Astrocyte of the hippocampus (primary cell): ENCODE results near the gene LAMA3.
"Not testable (repeated sequence)": the region's sequence is repeated elsewhere in the genome, so short reads cannot be mapped to it uniquely, and the experiment has no call there.

Experiments used
- DNase-seq: peaks from one replicate; pipeline ENCODE4 v3.0.0; 2011; ENCODE audit warnings: low read depth, low spot score

LAMA3 gene

DNA sequence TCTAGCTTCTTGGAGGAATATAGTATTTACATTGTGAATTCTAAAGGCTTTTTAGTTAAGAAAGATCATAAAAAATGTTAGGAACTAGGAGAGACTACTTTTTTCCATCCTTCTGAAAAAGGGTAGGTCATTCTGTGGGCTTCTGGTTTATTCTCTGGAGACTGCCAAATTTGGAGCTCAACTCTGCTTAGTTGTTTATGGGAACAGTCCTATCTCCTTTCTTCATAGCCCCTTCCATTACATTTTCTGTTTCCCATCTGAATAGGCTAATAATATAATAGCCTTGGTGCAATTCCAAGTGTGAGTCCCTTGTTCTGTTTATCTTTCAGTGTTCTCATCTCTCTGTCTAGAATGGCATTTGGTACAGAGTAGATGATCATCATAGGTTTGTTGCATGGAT is 15.6 kb downstream of the LAMA3 start:
- no peak for DNase-seq

DNA sequence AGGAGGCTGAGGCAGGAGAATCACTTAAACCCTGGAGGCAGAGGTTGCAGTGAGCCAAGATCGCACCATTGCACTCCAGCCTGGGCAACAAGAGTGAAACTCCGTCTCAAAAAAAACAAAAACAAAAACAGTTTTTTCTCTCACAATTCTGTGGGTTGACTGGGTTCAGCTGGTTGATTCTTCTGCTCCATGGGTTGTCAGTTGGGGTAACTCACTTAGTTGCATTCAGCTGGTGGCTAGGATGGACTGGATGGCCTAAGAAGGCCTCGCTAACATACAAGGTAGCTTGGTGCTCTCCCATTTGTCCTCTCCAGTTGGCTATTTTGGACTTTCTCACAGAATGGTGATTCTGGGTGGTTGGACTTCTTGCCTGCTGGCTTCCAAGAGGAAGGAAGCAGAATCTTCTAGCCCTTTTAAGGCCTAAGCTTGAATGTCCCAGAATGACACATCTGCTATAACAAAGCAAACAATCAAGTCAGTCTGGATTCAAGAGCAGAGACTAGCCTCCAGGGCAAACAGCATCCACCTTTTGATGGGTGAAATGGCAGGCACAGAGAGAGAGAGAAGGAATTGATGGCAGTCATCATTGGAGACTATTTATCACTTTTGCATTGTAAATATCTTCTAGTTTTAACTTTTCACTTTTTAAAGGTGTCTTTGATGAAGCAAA is 17.9 kb downstream of the LAMA3 start:
- no peak for DNase-seq

DNA sequence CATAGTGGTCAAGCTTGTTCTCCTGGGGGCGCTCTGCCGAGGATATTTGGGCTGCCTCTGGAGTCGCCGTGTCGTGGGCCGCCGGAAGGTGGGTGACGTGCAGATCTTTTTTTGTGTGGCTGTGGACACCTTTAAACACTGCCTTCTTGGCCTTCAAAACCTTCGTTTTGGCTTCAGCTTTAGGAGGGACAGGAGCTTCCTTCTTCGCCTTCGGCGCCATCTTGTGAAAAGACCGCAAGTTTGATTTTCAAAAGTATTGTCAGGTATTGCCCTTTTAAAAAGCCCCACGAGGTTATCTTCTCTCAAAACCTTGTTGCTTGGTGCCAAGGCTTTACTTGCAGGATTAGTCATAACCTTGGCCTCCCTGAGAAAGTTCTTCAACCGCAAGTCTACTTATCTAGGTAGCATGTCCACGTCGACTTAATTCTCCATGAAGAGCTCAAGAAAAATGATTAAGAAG is 20.8 kb downstream of the LAMA3 start:
- DNase-seq, result peak; percentile 56

DNA sequence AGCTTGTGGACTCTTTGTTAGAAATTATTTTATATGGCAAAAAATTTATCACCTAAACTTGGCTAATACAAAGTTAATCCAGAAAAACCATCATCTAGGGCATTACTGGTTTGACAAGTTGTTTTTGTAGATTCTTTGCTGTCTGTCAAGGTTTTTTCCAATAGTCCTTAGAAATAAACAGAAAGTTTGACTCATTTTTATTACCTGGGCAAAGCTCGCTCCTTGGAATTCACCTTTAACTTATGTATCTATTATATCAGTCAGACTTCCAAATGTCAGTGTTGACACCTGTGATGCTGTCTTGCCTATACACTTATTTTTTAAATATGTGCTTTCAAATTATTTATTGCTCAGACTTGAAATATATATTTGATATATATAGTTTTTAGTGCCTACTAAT is 21.7 kb downstream of the LAMA3 start:
- no peak for DNase-seq

DNA sequence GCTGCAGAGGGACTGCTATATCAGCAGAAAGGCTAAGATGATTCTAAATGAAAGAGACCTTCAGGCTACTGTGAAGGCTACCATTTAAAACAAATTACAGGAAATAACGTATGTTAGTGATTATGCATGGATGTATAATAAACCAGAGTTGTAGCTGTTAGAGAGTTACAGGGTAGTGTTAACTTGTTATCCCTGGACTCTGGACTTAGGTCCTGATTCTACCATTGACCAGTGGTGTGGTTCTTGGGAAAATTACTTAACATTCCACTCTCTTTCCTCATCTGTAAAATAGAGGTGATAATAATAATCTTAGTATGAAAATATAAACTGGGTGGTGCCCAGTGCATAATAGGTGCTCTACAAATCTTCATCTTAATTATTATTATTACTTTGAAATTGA is 22.2 kb downstream of the LAMA3 start:
- DNase-seq, result no peak

DNA sequence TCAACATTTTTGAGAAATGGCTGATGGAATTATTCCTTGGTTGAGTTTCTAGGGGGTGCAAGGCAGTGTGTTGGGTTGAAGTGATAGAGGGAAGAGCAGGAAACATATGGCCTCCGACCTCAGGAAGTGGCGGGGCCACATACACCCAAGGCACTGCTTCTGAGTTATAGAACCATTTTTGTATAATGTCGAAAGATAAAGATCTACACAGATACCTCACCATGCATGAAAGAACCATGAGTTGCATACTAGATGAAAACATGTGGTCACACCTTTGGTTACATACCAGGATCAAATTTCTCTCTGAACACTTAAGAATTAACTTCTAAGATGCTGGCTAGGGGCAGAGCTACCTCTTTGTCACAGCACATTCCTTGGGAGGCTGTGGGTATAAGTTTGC is 23.2 kb downstream of the LAMA3 start:
- no peak for DNase-seq

DNA sequence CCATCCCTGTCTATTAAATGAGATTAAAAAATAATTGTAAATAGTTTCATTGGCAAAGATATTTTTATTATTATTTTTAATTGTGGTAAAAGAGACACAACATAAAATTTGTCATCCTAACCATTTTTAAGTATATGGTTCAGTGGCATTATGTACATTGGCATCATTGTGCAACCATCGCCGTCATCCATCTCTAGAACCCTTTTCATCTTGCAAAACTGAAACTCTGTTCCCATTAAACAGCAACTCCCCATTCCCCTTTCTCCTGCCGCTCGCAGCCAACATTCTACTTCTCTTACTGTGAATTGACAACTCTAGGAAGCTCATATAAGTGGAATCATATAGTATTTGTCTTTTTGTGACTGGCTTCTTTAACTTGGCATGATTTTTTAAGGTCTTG is 25.3 kb downstream of the LAMA3 start:
- no peak for DNase-seq

DNA sequence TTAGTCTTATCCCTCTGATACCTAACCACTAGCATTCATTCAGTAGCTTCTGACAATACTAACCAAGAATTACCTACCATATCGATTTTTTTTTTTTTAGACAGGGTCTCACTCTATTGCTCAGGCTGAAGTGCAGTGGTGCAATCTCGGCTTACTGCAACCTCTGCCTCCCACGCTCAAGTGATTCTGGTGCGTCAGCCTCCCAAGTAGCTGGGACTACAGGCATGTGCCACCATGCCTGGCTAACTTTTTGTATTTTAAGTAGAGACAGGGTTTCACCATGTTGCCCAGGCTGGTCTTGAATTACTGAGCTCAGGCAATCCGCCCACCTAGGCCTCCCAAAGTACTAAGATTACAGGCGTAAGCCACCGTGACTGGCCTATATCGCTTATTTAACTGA is 26.8 kb downstream of the LAMA3 start:
- not testable (repeated sequence) for DNase-seq

DNA sequence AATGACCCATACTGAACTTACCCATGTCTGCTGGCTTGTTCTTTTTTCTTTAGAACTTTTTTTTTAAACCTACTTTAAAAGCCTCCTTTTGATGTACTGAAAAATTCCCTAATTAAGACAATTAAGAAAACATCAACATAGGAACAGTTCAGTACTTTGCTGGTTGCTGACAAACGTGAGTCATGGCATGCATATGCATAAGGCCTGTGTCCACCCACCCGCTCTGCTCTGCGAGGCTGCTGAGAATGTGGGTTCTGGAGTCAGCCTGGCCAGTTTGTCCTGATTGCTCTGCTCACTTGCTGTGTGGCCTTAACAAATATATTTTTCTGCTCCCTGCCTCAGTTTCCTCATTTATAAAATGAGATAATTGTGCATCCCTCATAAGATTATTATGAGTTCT is 27.3 kb downstream of the LAMA3 start:
- peak; percentile 91 for DNase-seq

DNA sequence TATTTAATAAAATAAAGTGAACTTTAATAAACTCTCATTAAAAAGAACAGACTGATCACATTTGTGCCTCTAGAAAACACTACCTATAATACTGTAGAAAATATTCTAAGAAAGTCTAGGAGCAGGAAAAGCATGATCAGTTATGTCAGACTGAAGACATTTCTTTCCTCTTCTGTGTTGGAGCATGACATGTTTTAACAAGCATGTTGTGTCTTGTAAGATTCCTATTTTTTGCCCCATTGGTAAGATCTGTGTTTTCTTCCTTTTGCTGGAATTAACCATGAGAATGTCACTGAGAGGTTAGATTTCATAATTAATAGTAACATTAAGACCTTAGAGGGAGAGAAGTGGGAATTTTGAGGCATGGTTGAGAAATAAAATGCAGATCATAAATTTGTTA is 27.7 kb downstream of the LAMA3 start:
- DNase-seq, result no peak

DNA sequence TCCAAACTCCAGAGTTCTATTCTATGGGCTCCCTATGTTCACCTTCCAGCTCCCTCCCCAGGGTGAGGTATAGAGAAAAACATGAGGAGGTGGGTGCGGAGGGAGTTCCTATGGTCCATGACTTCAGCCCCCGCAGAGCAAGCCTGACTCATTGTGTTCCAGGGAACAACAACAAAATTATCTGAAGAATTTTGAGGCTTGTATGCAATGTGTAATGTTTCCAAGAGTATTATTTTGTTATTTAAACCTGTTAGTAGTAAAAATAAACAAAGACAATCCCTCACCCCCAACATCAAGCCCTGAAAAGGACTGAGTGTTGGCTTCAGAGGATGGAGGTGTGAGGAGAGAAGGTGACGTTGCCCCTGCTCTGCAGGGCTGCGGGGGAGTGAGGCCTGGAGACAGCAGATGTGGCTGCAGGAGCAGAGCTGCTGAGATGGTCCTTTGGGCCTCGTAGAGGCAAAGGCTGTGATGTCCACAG is 29.0 kb downstream of the LAMA3 start:
- DNase-seq, result peak; percentile 82

DNA sequence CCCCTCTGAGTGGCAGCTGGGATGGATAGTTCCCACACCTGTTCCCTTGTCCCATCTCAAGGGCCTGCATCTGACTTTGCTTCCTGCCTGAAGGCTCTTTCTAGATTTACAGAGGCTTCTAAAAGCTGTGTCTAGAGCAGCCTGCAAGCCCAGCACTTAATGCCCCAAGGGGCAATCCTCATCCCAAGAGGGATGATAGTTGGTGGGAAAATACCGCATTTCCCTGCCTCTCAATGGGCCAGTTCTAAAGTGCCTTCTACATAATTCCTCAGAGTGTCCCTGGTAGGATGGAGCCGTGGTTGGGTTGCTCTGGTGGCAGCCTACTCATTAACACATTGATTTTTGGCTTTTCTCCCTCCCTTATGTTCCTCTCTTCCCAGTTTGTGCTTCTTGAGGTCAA is 29.5 kb downstream of the LAMA3 start:
- DNase-seq, result no peak

DNA sequence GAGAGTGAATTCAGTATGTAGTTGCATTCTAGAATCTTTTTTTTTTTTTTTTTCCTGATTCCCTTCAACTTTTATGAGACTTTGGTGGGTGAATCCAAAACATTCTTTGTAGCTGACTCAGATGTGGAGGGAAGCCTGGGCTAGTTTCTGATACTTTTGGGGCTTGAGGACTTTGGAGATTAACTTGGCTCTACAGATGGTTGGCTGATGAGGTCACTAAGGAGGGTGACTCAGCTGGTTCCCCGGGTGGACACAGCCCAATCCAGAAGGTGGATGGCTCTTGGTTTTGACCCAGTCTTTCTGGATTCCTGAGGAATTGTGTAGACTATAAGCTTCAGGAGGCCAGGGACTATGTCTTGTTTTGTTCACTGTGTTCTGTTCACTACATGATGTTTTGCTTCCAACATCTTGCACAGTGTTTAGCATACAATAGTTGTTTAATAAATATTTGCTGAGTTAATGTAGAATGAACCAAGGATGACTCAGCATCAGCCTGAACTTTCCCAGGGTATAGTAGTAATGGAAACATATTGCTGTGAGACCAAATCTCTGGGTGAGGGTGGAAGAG is 30.5 kb downstream of the LAMA3 start:
- DNase-seq, result peak; percentile 94

DNA sequence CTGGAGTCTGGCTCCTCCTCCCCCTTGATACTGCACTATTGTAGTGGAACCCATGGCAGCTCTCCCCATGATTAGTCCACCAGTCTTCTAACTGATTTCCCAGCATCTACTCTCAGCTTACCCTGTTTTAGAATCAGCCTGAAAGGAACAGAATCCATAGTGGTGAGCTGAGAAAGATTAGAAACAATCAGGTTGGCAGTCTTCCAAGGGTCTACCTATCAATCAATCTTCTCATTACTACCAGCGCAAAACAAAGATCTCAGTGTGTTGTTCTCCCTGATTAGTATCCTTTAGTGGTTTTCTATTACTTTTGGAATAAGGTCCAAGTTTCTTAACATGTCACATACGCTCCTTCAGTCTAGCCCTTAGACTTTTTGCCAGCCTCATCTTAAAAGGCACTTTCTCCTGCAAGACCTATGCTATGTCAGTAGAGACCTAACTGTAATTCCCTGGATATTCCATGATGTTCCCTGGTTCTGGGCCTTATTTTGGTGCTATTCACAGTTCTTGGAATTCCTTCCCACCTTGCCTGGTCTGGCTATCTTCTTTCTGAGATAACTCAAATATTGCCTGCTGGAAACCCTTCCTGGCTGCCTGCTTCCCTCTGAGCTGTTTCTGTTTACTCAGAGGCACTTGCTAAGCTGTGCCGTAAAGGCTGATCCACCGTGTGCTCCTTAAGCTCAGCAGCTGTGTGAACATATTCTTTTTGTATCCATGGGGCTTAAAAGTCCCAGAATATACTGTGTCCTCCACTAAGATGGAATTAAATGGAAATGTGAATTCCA is 32.6 kb downstream of the LAMA3 start:
- peak; percentile 60 for DNase-seq

DNA sequence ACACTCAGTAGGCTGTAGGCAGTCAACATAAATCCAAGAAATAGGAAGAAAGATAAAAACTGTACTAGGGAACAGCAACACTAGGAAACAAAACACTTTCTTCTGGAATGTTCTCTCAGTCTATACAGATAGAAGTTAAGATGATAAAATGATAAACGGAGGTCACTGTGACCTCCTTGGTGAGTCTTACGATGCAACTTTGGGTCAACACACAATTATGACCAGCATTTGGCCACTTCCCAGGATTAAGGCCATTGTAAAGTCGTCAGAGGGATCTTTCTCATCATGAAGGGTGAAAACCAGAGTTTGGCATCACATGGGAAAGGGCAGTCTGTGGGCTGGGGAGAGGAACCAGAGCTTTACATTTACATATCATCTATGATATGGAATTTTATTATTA is 33.4 kb downstream of the LAMA3 start:
- no peak for DNase-seq

DNA sequence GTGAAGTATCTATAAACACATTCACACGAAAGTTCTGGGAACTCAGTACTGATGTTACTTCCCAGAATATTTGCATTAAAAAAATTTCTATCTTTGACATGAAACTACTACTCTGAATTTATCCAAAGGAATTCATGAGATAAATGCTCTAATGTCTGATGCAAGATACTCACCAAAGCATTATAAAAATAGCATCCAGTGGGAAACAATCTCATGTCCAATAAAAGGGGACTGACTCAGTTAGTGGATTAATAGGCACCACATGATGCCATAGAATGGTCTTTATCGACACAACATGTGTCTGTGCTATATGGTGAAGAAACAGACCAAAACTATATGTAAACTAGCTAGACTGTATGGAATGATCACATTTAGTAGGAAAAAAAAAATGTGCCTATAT is 33.9 kb downstream of the LAMA3 start:
- DNase-seq, result no peak

DNA sequence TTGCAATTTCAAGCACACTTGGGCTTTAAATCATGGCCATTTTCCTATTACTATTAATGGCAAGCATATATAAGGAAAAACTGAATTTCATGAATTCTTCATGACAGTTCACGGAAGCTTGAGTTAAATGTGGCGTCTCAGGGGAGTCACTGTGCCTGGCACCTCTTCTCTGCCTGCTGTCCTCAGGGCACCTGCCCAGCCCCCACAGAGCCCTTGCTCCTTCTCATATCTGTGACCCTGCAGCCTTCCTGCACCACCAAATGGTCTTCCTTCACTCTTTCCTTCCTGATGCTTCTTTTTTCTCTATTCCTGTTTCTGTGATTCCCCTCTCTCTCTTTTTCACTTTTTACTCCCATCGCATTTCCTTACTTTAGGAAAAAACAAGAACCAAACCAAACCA is 35.4 kb downstream of the LAMA3 start:
- DNase-seq, result no peak

DNA sequence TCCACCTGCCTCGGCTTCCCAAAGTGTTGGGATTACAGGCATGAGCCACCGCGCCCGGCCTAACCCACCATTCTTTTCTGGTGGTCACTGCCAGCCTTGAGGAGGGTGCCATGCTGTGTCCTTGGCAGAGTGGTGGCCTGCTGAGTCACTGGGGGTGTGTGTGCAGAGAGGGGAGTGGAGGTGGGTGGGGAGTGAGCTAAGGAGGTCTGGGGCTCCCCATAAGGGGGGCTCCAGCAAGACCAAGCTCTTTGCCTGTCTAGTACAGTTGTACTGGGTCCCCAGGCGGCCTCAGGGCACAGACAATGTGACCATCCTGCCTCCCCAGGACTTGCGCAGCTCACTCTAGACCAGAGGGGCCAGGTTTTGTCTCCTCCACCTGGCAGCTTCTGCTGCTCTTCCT is 36.1 kb downstream of the LAMA3 start:
- no peak for DNase-seq

DNA sequence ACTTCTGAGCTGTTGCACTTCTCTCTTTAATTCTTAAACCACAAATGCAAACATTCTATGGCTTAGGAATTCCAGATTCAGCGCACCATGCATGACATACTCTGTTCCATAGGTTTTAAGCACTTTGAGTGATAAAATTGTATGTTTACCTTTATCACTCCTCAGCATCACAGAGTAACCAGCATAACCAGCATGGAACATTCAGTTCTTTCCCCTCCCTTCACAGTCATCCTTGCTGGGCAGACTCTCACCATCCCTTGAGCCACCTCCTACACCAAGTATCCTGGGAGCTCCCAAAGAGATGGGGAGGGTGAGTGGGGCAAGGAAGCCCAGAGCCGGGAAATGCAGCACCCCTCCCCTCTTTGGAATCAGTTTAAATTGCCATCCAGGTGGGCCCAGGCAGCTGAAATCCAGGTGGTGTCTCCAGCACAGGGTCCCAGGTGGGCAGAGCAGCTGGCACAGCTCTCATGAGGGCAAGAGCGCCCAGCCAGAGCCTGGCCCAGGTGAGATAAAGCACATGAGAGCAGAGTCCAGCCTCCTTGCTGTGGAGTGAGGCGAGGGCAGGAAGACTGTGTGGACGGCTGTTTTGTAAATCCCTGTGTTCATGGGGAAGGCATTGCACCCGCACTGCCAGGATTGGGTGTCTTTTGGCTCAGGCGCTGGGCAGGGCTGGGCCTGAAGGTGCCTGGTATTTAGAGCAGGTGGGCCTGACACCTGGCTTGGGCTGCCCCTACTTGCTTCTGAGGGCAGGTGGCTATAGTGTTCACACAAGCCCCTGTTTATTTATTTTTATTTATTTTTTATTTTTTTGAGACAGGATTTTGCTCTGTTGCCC is 36.8 kb downstream of the LAMA3 start:
- no peak for DNase-seq

DNA sequence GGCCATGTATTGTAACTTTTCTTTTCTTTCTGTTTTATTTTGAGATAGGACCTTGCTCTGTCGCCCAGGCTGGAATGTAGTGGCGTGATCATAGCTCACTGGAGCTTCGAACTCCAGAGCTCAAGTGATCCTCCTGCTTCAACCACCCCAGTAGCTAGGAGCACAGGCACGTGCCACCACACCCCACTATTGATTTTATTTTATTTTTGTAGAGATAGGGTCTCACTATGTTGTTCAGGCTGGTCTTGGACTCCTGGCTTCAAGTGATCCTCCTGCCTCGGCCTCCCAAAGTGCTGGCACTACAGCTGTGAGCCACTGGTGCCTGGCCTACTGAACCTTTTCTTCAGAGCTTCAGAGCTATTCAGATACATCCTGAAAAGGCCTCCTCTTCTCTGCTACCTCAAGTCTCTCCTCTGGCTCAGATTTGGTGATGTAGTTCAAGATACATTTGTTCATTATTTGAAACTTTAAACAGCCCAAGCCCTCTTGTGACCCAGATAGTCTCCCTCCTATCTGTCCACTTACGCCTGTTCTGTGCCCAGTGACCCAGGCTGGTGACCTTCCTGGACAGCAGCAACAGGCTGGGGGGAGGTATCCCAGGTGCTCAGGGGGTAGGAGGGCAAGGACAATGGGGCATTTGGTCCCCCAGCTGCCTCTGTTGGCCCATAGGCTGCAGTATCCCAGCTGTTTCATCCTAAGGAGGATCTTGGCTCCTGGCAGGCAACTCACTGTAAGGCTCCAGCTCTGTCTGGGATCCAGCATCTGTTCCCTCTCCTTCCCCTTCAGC is 38.6 kb downstream of the LAMA3 start:
- no peak for DNase-seq

DNA sequence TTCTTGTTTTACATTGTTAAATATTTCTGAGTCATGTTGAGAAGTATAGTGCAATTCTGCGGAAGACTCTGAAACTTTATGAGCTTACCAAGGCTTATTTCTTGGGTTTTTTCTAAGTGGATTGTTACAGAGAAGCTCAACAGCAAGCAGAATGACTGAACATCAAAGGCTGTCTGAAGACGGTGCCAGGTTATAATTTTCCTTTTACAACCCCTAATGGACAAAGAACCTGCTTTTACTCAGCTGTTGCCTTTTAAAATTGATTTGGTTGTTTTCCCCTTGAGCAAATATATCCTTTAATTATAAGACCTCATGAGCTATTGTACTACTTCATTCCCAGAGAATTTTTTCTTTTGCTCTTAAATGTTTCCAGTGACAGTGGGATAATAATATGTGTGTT is 41.6 kb downstream of the LAMA3 start:
- DNase-seq, result no peak
